ENCODE results near the gene SSR3. TPM values are rescaled to one million over a fixed set of nuclear protein-coding genes. Genes with fewer than 3 reads are reported as not detected.

Gene SSR3
- total RNA-seq, 4 donors from 2014 or later = 69.5 to 116 (median 93.2) TPM

GRCh38 chr3:156516961-156517360 lies 38.0 kb downstream of the SSR3 start:
- no peak for TF ChIP-seq CTCF (IDR thresholded peaks at IDR 0.05; ENCODE audit: low read depth)

- no peak for TF ChIP-seq CTCF (IDR thresholded peaks at IDR 0.05; ENCODE audit: low read depth)
These were observed 38.6 kb downstream of the SSR3 start for GRCh38 chr3:156516284-156516683.

- no peak for TF ChIP-seq CTCF (IDR thresholded peaks at IDR 0.05; ENCODE audit: low read depth)
These were observed 41.3 kb downstream of the SSR3 start for GRCh38 chr3:156513619-156514018.

GRCh38 chr3:156511987-156512677 lies 42.8 kb downstream of the SSR3 start:
- no peak for TF ChIP-seq CTCF (IDR thresholded peaks at IDR 0.05; ENCODE audit: low read depth)

DNA sequence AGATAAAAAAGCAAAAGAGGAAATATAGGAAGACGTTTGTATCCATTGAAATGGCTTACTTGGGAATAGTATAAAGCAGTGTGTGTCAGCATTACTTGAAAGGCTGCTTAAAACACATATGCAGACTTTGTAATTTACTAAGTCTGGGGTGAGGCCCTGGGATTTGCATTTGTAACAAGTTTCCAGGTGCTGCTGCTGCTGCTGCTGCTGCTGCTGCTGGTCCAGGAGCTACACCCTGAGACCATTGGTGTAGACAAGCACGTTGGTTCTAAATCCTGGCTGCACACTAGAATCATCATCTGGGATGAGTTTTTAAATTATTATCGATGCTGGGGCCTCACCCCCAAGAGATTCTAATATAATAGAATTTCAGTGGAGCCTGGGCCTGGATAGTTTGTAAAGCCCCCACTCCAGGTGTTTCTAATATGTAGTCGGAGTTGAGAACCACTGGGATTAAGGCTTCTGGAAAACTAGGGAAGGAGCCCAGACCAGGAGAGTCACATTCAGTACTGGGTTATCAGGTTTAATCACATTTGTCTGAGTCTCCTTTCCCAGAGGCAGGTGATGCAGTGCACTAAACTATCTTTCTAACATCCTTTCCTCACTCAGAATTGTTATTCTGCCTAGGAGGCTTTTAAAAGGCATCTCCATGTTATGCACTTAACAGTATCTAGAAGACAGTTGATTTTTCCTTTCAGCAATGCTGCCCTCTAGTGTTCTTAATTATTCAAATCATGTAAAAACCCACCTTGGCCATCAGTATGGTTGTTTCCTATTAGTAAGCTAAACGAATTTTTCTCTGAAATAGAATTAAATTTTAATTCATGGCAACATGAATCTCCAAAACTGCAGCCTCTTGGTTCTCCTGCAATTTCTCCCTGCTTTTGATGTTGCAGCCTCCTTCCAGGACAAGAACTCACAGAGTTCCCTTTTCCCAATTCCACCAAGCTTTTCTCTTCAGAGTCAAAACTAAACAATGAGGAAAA lies 45.4 kb downstream of the SSR3 start:
- no peak for TF ChIP-seq CTCF (IDR thresholded peaks at IDR 0.05; ENCODE audit: low read depth)

DNA sequence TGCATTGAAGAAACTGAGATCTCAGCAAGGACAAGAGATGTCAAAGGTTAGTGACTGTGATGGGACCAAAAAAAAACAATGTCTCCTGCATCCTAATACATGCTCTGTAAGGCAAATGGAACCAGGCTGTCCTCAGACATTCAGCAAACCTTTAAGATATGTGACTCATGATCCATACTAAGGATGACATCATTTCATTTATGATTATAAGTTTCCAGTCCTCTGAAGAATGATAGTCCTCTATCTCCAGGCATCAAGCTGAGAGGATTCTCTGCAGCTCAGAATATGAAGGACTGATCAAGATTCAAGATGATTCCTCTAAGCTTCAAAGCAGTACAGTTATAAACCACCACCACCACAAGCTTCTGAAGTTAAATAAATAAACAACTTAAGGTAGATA lies 47.6 kb downstream of the SSR3 start:
- TF ChIP-seq CTCF (IDR thresholded peaks at IDR 0.05; ENCODE audit: low read depth) = no peak

GRCh38 chr3:156498307-156498706 lies 56.6 kb downstream of the SSR3 start:
- TF ChIP-seq CTCF (IDR thresholded peaks at IDR 0.05; ENCODE audit: low read depth) = no peak

Measured in subcutaneous adipose tissue (tissue), 4 donors.